Vagina (tissue), 2 donors: ENCODE measurements around the gene PTRH1. TPM values are rescaled to one million over a fixed set of nuclear protein-coding genes. Genes with fewer than 3 reads are reported as not detected.

ENCODE experiments used
- DNase-seq, 2 donors: peaks; one replicate each; pipeline ENCODE4 v3.0.0-alpha.2; 2017; ENCODE audit errors: extremely low spot score in 2 of 2
- H3K27ac ChIP-seq: fragments of 200-600 bp; sonication (generic); one replicate; pipeline ENCODE4 v1.5.1; 2019
- H3K27me3 ChIP-seq: fragments of 200-600 bp; sonication (generic); one replicate; pipeline ENCODE4 v1.5.1; 2019
- H3K36me3 ChIP-seq, 2 donors: fragments of 200-600 bp; sonication (generic); one replicate each; pipeline ENCODE4 v1.5.1; 2017 to 2019
- H3K4me1 ChIP-seq: fragments of 200-600 bp; sonication (generic); one replicate; pipeline ENCODE4 v1.5.1; 2019
- H3K4me3 ChIP-seq, 2 donors: fragments of 200-600 bp; sonication (generic); 1 replicate in 1 of 2; 2 replicates in 1 of 2; pipeline ENCODE4 v1.5.1; 2016 to 2019
- H3K9me3 ChIP-seq: fragments of 200-600 bp; sonication (generic); one replicate; pipeline ENCODE4 v1.5.1; 2019
- POLR2A ChIP-seq, 2 donors: fragments of 450-650 bp; IDR thresholded peaks; one replicate each; pipeline ENCODE4 v1.6.1; 2017; ENCODE audit warnings: antibody characterized with exemption in 2 of 2, mild to moderate bottlenecking in 2 of 2, moderate library complexity in 2 of 2
- POLR2AphosphoS5 ChIP-seq, 2 donors: sonication (generic); formaldehyde crosslinking; IDR thresholded peaks; one replicate each; pipeline ENCODE4 v1.9.0; 2017; ENCODE audit warnings: antibody characterized with exemption in 2 of 2, mild to moderate bottlenecking in 2 of 2, low read depth in 1 of 2; ENCODE audit not compliant: insufficient read depth in 1 of 2
- intact Hi-C: fragments of 100-400 bp; cut with DNase I; formaldehyde crosslinking; loops from one replicate; pipeline ENCODE4 v1.15.1; 2023
- total RNA-seq: library from RNA; depleted of rRNA; stranded (reverse); fragments of >200 nt; gene quantifications from one replicate; pipeline ENCODE4 v1.2.3, GENCODE V29; 2016
- TF ChIP-seq, protein P1 (sequence below), 3 experiments: fragments of 450-650 bp in 2 of 3; fragments of 200-600 bp in 1 of 3; sonication (generic) in 1 of 3; IDR thresholded peaks; one replicate each; pipeline ENCODE4 v1.5.1; 2017 to 2019; ENCODE audit warnings: antibody characterized with exemption in 3 of 3, mild to moderate bottlenecking in 2 of 3, moderate library complexity in 2 of 3

The PTRH1 gene
- total RNA-seq, 1 donor from 2014 or later: 2.2 TPM

GRCh38 chr9:127673234-127673633, 42.2 kb downstream of the PTRH1 start:
- Histone ChIP-seq H3K9me3 (no peaks in the 10 kb centered on the region), H3K4me3 (no peak overlapping the region), H3K4me1 (no peaks in the 10 kb centered on the region), H3K27me3 (no peaks in the 10 kb centered on the region), H3K27ac (no peak overlapping the region), H3K36me3 (peaks cover 0 to 59% of the 10 kb centered on the region in 2 donors)
- TF ChIP-seq POLR2AphosphoS5 (IDR thresholded peaks at IDR 0.05; ENCODE audit: insufficient read depth in 1 of 2, low read depth in 1 of 2): no peak
- no peak for TF ChIP-seq POLR2A (IDR thresholded peaks at IDR 0.05)
- DNase-seq: no peak
- intact Hi-C loops: no loop called here

GRCh38 chr9:127667906-127668305, 47.6 kb downstream of the PTRH1 start:
- Histone ChIP-seq H3K9me3 (no peaks in the 10 kb centered on the region), H3K36me3 (peaks cover 0 to 56% of the 10 kb centered on the region in 2 donors), H3K4me3 (no peak overlapping the region), H3K4me1 (peaks cover 15% of the 10 kb centered on the region), H3K27me3 (no peaks in the 10 kb centered on the region), H3K27ac (no peak overlapping the region)
- intact Hi-C loops: no loop called here
- DNase-seq: no peak
- TF ChIP-seq, protein P1, sequence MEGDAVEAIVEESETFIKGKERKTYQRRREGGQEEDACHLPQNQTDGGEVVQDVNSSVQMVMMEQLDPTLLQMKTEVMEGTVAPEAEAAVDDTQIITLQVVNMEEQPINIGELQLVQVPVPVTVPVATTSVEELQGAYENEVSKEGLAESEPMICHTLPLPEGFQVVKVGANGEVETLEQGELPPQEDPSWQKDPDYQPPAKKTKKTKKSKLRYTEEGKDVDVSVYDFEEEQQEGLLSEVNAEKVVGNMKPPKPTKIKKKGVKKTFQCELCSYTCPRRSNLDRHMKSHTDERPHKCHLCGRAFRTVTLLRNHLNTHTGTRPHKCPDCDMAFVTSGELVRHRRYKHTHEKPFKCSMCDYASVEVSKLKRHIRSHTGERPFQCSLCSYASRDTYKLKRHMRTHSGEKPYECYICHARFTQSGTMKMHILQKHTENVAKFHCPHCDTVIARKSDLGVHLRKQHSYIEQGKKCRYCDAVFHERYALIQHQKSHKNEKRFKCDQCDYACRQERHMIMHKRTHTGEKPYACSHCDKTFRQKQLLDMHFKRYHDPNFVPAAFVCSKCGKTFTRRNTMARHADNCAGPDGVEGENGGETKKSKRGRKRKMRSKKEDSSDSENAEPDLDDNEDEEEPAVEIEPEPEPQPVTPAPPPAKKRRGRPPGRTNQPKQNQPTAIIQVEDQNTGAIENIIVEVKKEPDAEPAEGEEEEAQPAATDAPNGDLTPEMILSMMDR (IDR thresholded peaks at IDR 0.05): no peak
- TF ChIP-seq POLR2A (IDR thresholded peaks at IDR 0.05) (no peak), POLR2AphosphoS5 (IDR thresholded peaks at IDR 0.05; ENCODE audit: insufficient read depth in 1 of 2, low read depth in 1 of 2) (no peak)

DNA sequence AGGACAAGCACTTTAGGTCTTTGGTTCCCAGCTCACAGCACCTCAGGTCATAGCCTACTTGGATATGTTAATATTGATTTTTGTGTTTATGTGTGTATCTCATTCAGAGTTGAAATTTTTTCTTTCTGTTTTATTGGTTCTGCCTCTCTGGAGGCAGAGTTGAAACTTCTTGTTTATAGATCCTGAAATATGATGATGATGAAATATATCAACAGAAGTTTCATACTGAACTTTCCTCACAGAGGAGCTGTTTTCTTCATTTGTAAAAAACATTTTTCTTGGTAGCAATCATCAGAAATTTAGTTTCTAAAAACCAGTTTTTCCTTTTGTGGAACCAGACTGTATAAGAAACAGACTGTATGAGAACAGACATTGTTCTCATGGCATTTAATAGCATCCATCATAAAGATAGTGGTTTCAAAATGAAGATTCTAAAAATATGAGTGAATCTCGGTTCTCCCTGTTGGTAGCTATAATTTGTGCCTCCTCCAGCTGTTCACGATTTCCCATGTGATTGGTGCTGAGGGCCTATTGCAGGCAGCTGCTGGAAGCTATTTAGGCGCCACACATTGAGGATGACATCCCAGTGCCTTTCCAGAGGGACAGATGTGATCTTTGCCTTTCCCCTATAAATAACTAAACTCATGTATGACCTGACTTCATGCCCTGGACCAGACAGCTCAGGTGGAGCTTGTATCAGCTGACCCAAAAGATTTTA, 48.2 kb downstream of the PTRH1 start:
- intact Hi-C loops: no loop called here
- DNase-seq: no peak

DNA sequence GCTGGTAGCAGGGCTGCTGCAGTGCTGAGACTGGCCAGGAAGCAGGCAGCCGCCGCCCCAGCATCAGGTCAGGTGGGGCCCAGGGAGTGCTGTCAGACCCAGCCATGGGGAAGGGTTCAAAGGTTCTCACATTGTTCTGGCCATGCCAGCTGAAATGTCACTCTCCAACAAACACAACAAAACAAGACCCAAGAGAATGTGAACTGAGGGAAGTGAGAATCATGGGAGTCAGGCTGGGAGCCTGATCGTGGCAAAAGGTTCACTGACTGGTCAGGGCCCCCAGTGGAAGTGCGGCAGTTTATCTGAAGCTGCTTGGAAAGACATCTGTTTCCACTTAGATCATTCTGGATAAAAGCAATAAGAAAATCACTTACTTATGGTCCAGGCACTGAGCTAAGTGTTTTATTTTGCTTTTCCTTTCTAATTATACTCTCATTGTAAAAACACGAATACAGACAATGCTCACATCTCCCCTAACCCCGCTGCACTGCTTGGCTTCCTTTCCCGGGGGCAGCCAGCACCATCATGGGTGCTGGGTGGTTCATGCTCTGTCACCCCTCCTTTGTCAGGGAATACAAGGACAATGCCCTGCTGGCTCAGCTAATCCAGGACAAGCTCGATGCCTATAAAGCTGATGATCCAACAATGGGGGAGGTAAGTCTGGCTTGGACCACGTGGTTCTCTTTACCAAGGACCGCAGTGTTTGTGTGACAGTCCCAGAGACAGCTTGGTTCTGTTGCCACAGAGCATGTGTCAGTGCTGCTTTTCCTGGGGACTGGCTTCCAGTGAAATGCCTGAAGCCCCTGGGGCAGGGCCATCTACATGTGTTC, 50.6 kb downstream of the PTRH1 start:
- intact Hi-C loops: no loop called here
- peak overlapping the region; percentile 73 for H3K27ac ChIP-seq
- no peaks in the 10 kb centered on the region for H3K27me3 ChIP-seq
- DNase-seq: no peak
- H3K4me3 ChIP-seq: no peak overlapping the region
- H3K36me3 ChIP-seq: peaks cover 0 to 31% of the 10 kb centered on the region in 2 donors
- H3K9me3 ChIP-seq: no peaks in the 10 kb centered on the region
- H3K4me1 ChIP-seq: peaks cover 15% of the 10 kb centered on the region
- TF ChIP-seq POLR2AphosphoS5 (IDR thresholded peaks at IDR 0.05; ENCODE audit: insufficient read depth in 1 of 2, low read depth in 1 of 2) (no peak), POLR2A (IDR thresholded peaks at IDR 0.05) (no peak)
- TF ChIP-seq, protein P1 (IDR thresholded peaks at IDR 0.05): no peak

More for the DNA sequence above, 48.2 kb downstream of the PTRH1 start:
- no peak for TF ChIP-seq POLR2AphosphoS5 (IDR thresholded peaks at IDR 0.05; ENCODE audit: insufficient read depth in 1 of 2, low read depth in 1 of 2)
- TF ChIP-seq, protein P1 (IDR thresholded peaks at IDR 0.05): no peak
- no peak for TF ChIP-seq POLR2A (IDR thresholded peaks at IDR 0.05)
- Histone ChIP-seq H3K27ac (no peak overlapping the region), H3K27me3 (no peaks in the 10 kb centered on the region), H3K36me3 (peaks cover 0 to 54% of the 10 kb centered on the region in 2 donors), H3K4me1 (peaks cover 15% of the 10 kb centered on the region), H3K9me3 (no peaks in the 10 kb centered on the region), H3K4me3 (no peak overlapping the region)

DNA sequence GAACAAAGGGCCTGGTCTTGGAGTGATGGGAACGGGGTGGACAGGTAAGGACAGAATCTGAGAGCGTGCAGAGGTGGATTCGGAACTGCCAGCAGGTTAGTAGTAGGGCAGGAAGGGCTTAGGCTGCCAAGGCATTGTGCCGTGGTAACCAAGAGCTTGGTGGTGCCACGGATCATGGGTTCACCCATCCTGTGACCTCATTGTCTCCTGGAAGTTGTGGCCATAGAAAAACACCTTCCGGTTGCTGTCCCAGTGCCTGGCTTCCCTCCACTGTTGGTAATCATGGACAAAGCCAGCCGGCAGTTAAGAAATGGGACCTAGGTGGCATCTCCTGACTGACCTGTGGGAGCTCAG, 51.2 kb downstream of the PTRH1 start:
- TF ChIP-seq POLR2A (IDR thresholded peaks at IDR 0.05): no peak
- TF ChIP-seq, protein P1 (IDR thresholded peaks at IDR 0.05): no peak
- no peak for TF ChIP-seq POLR2AphosphoS5 (IDR thresholded peaks at IDR 0.05; ENCODE audit: insufficient read depth in 1 of 2, low read depth in 1 of 2)
- no peaks in the 10 kb centered on the region for H3K9me3 ChIP-seq
- DNase-seq: no peak
- no peaks in the 10 kb centered on the region for H3K27me3 ChIP-seq
- peak overlapping the region; percentile 73 for H3K27ac ChIP-seq
- no peak overlapping the region for H3K4me3 ChIP-seq
- H3K36me3 ChIP-seq: peaks cover 0 to 25% of the 10 kb centered on the region in 2 donors
- H3K4me1 ChIP-seq: peaks cover 15% of the 10 kb centered on the region
- intact Hi-C loops: no loop called here

Other genes with a start within 250 kb of the PTRH1 start
- 56.2 TPM for gene STXBP1, start 103.4 kb downstream of the PTRH1 start, total RNA-seq
- gene CFAP157, start 8.7 kb downstream of the PTRH1 start, total RNA-seq: not detected
- gene TTC16, start 416 bp upstream of the PTRH1 start, total RNA-seq: 0.25 TPM
- 12.3 TPM for gene TOR2A, start 19.6 kb upstream of the PTRH1 start, total RNA-seq
- 19.6 TPM for gene SH2D3C, start 63.0 kb upstream of the PTRH1 start, total RNA-seq
- gene CDK9, start 70.4 kb upstream of the PTRH1 start, total RNA-seq: 66.3 TPM
- gene FPGS, start 87.2 kb upstream of the PTRH1 start, total RNA-seq: 99.7 TPM
- 130 TPM for gene ENG, start 139.0 kb upstream of the PTRH1 start, total RNA-seq
- 33.4 TPM for gene AK1, start 162.0 kb upstream of the PTRH1 start, total RNA-seq
- gene ST6GALNAC6, start 183.9 kb upstream of the PTRH1 start, total RNA-seq: 108 TPM
- 33.1 TPM for gene ST6GALNAC4, start 201.4 kb upstream of the PTRH1 start, total RNA-seq
- 10.3 TPM for gene PIP5KL1, start 215.1 kb upstream of the PTRH1 start, total RNA-seq
- gene DPM2, start 222.2 kb upstream of the PTRH1 start, total RNA-seq: 17.7 TPM